Neural cell (in vitro differentiated cells): ENCODE data around the gene ST3GAL2. TPM values are rescaled to one million over a fixed set of nuclear protein-coding genes. Genes with fewer than 3 reads are reported as not detected.

Experiments
- H2AFZ ChIP-seq: fragments of 200-600, 300-800 bp; sonication (generic), shearing (Covaris generic); 2 replicates; pipeline ENCODE4 v1.6.0; 2014; ENCODE audit warnings: low read depth, mild to moderate bottlenecking, antibody characterized with exemption, low read length, moderate library complexity
- H3F3A ChIP-seq: fragments of 200-600 bp; shearing (Covaris generic); 2 replicates; pipeline ENCODE4 v1.6.1; 2016; ENCODE audit warnings: mild to moderate bottlenecking, moderate library complexity, mixed read lengths, antibody characterized with exemption, low read length; ENCODE audit not compliant: insufficient read depth, poor library complexity, severe bottlenecking
- H3K27ac ChIP-seq: fragments of 200-600, 300-800 bp; sonication (generic), shearing (Covaris generic); 2 replicates; pipeline ENCODE4 v1.5.1; 2014; ENCODE audit warnings: mild to moderate bottlenecking, low read length, moderate library complexity
- H3K27me3 ChIP-seq: fragments of 300-800, 200-600 bp; sonication (generic), shearing (Covaris generic); 2 replicates; pipeline ENCODE4 v1.6.0; 2014; ENCODE audit warnings: mild to moderate bottlenecking, low read depth, low read length, moderate library complexity; ENCODE audit not compliant: insufficient read depth
- H3K36me3 ChIP-seq: fragments of 300-800, 200-600 bp; sonication (generic), shearing (Covaris generic); 2 replicates; pipeline ENCODE4 v1.5.1; 2014; ENCODE audit warnings: mild to moderate bottlenecking, antibody characterized with exemption, low read length, moderate library complexity; ENCODE audit not compliant: insufficient read depth
- H3K4me2 ChIP-seq: fragments of 300-800, 200-600 bp; sonication (generic), shearing (Covaris generic); 2 replicates; pipeline ENCODE4 v1.6.0; 2014; ENCODE audit warnings: mild to moderate bottlenecking, low read length
- H3K4me3 ChIP-seq: fragments of 300-800, 200-600 bp; sonication (generic), shearing (Covaris generic); 2 replicates; pipeline ENCODE4 v1.5.1; 2014; ENCODE audit warnings: mild to moderate bottlenecking, low read length, moderate library complexity
- H3K79me2 ChIP-seq: fragments of 200-600 bp; shearing (Covaris generic); replicated peaks from 2 replicates; pipeline ENCODE4 v1.6.0; 2014; ENCODE audit warnings: mild to moderate bottlenecking, low read length, moderate library complexity; ENCODE audit not compliant: insufficient read depth
- H3K9ac ChIP-seq: fragments of 300-800, 200-600 bp; sonication (generic), shearing (Covaris generic); 2 replicates; pipeline ENCODE4 v1.6.1; 2016; ENCODE audit warnings: mild to moderate bottlenecking, low read length, mixed read lengths
- H3K9me2 ChIP-seq: fragments of 200-600 bp; shearing (Covaris generic); 2 replicates; pipeline ENCODE4 v1.6.1; 2016; ENCODE audit warnings: mild to moderate bottlenecking, low read length, mixed read lengths; ENCODE audit not compliant: insufficient read depth
- H3K9me3 ChIP-seq: fragments of 200-600, 300-800 bp; sonication (generic), shearing (Covaris generic); 2 replicates; pipeline ENCODE4 v1.6.1; 2016; ENCODE audit warnings: mild to moderate bottlenecking, mixed run types, low read length, moderate library complexity, mixed read lengths
- H4K20me1 ChIP-seq: fragments of 200-600 bp; shearing (Covaris generic); 2 replicates; pipeline ENCODE4 v1.6.1; 2016; ENCODE audit warnings: mild to moderate bottlenecking, mixed run types; ENCODE audit not compliant: insufficient read depth
- CTCF ChIP-seq: fragments of 450-650 bp; IDR thresholded peaks from 2 replicates; pipeline ENCODE4 v1.5.1; 2014; ENCODE audit warnings: antibody characterized with exemption, mild to moderate bottlenecking, moderate library complexity; ENCODE audit not compliant: poor library complexity, severe bottlenecking
- EP300 ChIP-seq: fragments of 450-650 bp; conservative IDR thresholded peaks from 2 replicates; pipeline ENCODE4 v1.6.1; 2014; ENCODE audit warnings: antibody characterized with exemption, mild to moderate bottlenecking, moderate library complexity; ENCODE audit not compliant: poor library complexity, severe bottlenecking
- EZH2 ChIP-seq: fragments of 200-600, 300-800 bp; shearing (Covaris generic), sonication (generic); IDR thresholded peaks from 2 replicates; pipeline ENCODE4 v1.6.1; 2014; ENCODE audit warnings: antibody characterized with exemption, low read length, borderline replicate concordance, mild to moderate bottlenecking; ENCODE audit not compliant: insufficient read depth, poor library complexity, severe bottlenecking
- MXI1 ChIP-seq: fragments of 450-650 bp; conservative IDR thresholded peaks from 2 replicates; pipeline ENCODE4 v1.6.1; 2014; ENCODE audit warnings: antibody characterized with exemption, mild to moderate bottlenecking; ENCODE audit not compliant: poor library complexity, severe bottlenecking
- POLR2AphosphoS5 ChIP-seq: IDR thresholded peaks from 2 replicates; pipeline ENCODE4 v1.6.1; 2012
- RAD21 ChIP-seq: fragments of 450-650 bp; conservative IDR thresholded peaks from 2 replicates; pipeline ENCODE4 v1.6.1; 2014; ENCODE audit warnings: antibody characterized with exemption, mild to moderate bottlenecking, moderate library complexity
- REST ChIP-seq: IDR thresholded peaks from 2 replicates; pipeline ENCODE4 v1.6.1; 2012; ENCODE audit warnings: borderline replicate concordance
- SMC3 ChIP-seq: fragments of 450-650 bp; conservative IDR thresholded peaks from 2 replicates; pipeline ENCODE4 v1.6.1; 2014; ENCODE audit warnings: antibody characterized with exemption, mild to moderate bottlenecking, moderate library complexity; ENCODE audit not compliant: poor library complexity
- TAF1 ChIP-seq: IDR thresholded peaks from 2 replicates; pipeline ENCODE4 v1.6.1; 2012; ENCODE audit warnings: low read depth
- polyA plus RNA-seq: library from polyadenylated mRNA; depleted of rRNA; stranded (reverse); fragments of >200 nt; gene quantifications from 2 replicates; pipeline ENCODE4 v1.2.3, GENCODE V29; 2014

ST3GAL2 gene
- polyA plus RNA-seq, 1 donor from 2014 or later: 19.4 TPM

GRCh38 chr16:70434484-70435260 is 4.2 kb downstream of the ST3GAL2 start:
- H3K9me3 ChIP-seq: no peaks in the 10 kb centered on the region
- H3K36me3 ChIP-seq: no peaks in the 10 kb centered on the region
- H3K79me2 ChIP-seq: peaks cover 18% of the 10 kb centered on the region
- TF ChIP-seq EP300 (no peak), TAF1 (no peak), SMC3 (no peak), POLR2AphosphoS5 (no peak), REST (no peak), MXI1 (no peak), EZH2 (no peak), CTCF (no peak)
- H3K4me2 ChIP-seq: no peak overlapping the region
- no peaks in the 10 kb centered on the region for H3F3A ChIP-seq
- no peak overlapping the region for H3K4me3 ChIP-seq
- H3K27me3 ChIP-seq: no peaks in the 10 kb centered on the region
- no peak overlapping the region for H3K9ac ChIP-seq
- no peak overlapping the region for H2AFZ ChIP-seq
- H3K9me2 ChIP-seq: no peaks in the 10 kb centered on the region
- no peaks in the 10 kb centered on the region for H4K20me1 ChIP-seq
- no peak overlapping the region for H3K27ac ChIP-seq

- Histone ChIP-seq H3K27ac (no peak overlapping the region), H3K4me3 (no peak overlapping the region), H4K20me1 (no peaks in the 10 kb centered on the region)
Measured at GRCh38 chr16:70433458-70434103, 5.3 kb downstream of the ST3GAL2 start.

More at GRCh38 chr16:70433458-70434103, 5.3 kb downstream of the ST3GAL2 start:
- Histone ChIP-seq H3K9me2 (no peaks in the 10 kb centered on the region), H3K79me2 (peaks cover 18% of the 10 kb centered on the region), H3K27me3 (no peaks in the 10 kb centered on the region), H3F3A (no peaks in the 10 kb centered on the region), H2AFZ (no peak overlapping the region), H3K4me2 (no peak overlapping the region), H3K36me3 (no peaks in the 10 kb centered on the region), H3K9me3 (no peaks in the 10 kb centered on the region), H3K9ac (no peak overlapping the region)
- TF ChIP-seq CTCF (no peak), RAD21 (no peak), EP300 (no peak), MXI1 (no peak), SMC3 (no peak)
